Left lung (tissue), 14 donors: ENCODE data around the gene MAN2B2. TPM values are rescaled to one million over a fixed set of nuclear protein-coding genes. Genes with fewer than 3 reads are reported as not detected.
A peak's percentile ranks its signal among the peaks of the same experiment; 100 is the strongest.

Experiments
- ATAC-seq: fragments of 200-7000 bp; cut with Tn5 transposase; one replicate; pipeline ENCODE4 v1.9.1; 2020; ENCODE audit warnings: moderate library complexity
- DNase-seq, 4 donors: peaks; one replicate each; pipeline ENCODE4 v3.0.0-alpha.2; 2013 to 2020
- H3K27ac ChIP-seq, 2 donors: fragments of 200-600 bp; sonication (generic) in 1 of 2; one replicate each; pipeline versions ENCODE4 v1.5.0 to v1.8.0; 2020 to 2021
- H3K27me3 ChIP-seq, 2 donors: fragments of 200-600 bp; sonication (generic) in 1 of 2; one replicate each; pipeline versions ENCODE4 v1.5.0 to v1.8.0; 2020 to 2021
- H3K36me3 ChIP-seq, 2 donors: fragments of 200-600 bp; sonication (generic) in 1 of 2; one replicate each; pipeline versions ENCODE4 v1.5.0 to v1.8.0; 2020 to 2021
- H3K4me1 ChIP-seq, 2 donors: fragments of 200-600 bp; one replicate each; pipeline ENCODE4 v1.8.0; 2021
- H3K4me3 ChIP-seq, 2 donors: fragments of 200-600 bp; sonication (generic) in 1 of 2; one replicate each; pipeline versions ENCODE4 v1.5.0 to v1.8.0; 2020 to 2021; ENCODE audit warnings: mild to moderate bottlenecking in 1 of 2
- H3K9me3 ChIP-seq, 2 donors: fragments of 200-600 bp; sonication (generic) in 1 of 2; one replicate each; pipeline versions ENCODE4 v1.5.0 to v1.8.0; 2020 to 2021
- CTCF ChIP-seq, 2 donors: fragments of 200-600 bp; sonication (generic) in 1 of 2; IDR thresholded peaks; one replicate each; pipeline versions ENCODE4 v1.5.0 to v1.8.0; 2021; ENCODE audit warnings: antibody characterized with exemption in 2 of 2
- intact Hi-C, 2 donors: fragments of 100-400 bp; cut with DNase I; formaldehyde crosslinking; loops; one replicate each; pipeline versions ENCODE4 v1.11.2 to v1.14.2; 2022
- long read RNA-seq, 12 donors: library from polyadenylated mRNA in 2 of 12; unstranded in 2 of 12; transcript quantifications; one replicate each; pipeline ENCODE4 v2.0.0 and lab custom pipeline, GENCODE V29; 2019 to 2026
- polyA plus RNA-seq, 6 donors: library from polyadenylated mRNA; unstranded; fragments of 120-200 nt; gene quantifications; one replicate each; pipeline ENCODE4 v1.2.1, GENCODE V29; 2013; ENCODE audit not compliant: insufficient read length in 6 of 6
- total RNA-seq, 2 donors: library from RNA; stranded (reverse); fragmentation: NEBNext Ultra II Directional; extraction: Animal tissue kit (Norgen Biotek cat#: 25700); gene quantifications; one replicate each; pipeline ENCODE4 v1.2.1, GENCODE V29; 2021
- donor health status: DM: no; HTN: yes; CAD: no.
- donor health status: DM: no; HTN: no; CAD: no.

MAN2B2 gene
- total RNA-seq = 10 to 100 TPM; 27.3 to 38.3 TPM
- 10 to 100 TPM; 14.2 to 18.1 (median 16.1) TPM for polyA plus RNA-seq
- long read RNA-seq, donor 1, full-length matches to known transcripts = 1 of 1 reads
- long read RNA-seq, donor 1, partial matches to known transcripts = 0 of 1 reads
- long read RNA-seq, donor 1, other reads (novel, unspliced or antisense) = 0 of 1 reads
- long read RNA-seq, donor 2, partial matches to known transcripts = 53 of 67 reads
- long read RNA-seq, donor 2, other reads (novel, unspliced or antisense) = 14 of 67 reads
- long read RNA-seq, donor 3, full-length matches to known transcripts = 2 of 2 reads
- long read RNA-seq, donor 3, partial matches to known transcripts = 0 of 2 reads
- long read RNA-seq, donor 3, other reads (novel, unspliced or antisense) = 0 of 2 reads
- long read RNA-seq, donor 4, partial matches to known transcripts = 9 of 10 reads
- long read RNA-seq, donor 4, other reads (novel, unspliced or antisense) = 1 of 10 reads
- long read RNA-seq, donor 5, full-length matches to known transcripts = 1 of 1 reads
- long read RNA-seq, donor 5, partial matches to known transcripts = 0 of 1 reads
- long read RNA-seq, donor 5, other reads (novel, unspliced or antisense) = 0 of 1 reads
- long read RNA-seq, donor 6, full-length matches to known transcripts = 1 of 1 reads
- long read RNA-seq, donor 6, partial matches to known transcripts = 0 of 1 reads
- long read RNA-seq, donor 6, other reads (novel, unspliced or antisense) = 0 of 1 reads
- long read RNA-seq, donor 7, full-length matches to known transcripts = 1 of 1 reads
- long read RNA-seq, donor 7, partial matches to known transcripts = 0 of 1 reads
- long read RNA-seq, donor 7, other reads (novel, unspliced or antisense) = 0 of 1 reads
- long read RNA-seq, donor 8, full-length matches to known transcripts = 2 of 7 reads
- long read RNA-seq, donor 8, partial matches to known transcripts = 5 of 7 reads
- long read RNA-seq, donor 8, other reads (novel, unspliced or antisense) = 0 of 7 reads
- long read RNA-seq, donor 9 = 0 reads
- long read RNA-seq, donor 10, partial matches to known transcripts = 0 of 1 reads
- long read RNA-seq, donor 10, other reads (novel, unspliced or antisense) = 1 of 1 reads
- long read RNA-seq, donor 11, full-length matches to known transcripts = 1 of 215 reads
- long read RNA-seq, donor 11, partial matches to known transcripts = 0 of 215 reads
- long read RNA-seq, donor 11, other reads (novel, unspliced or antisense) = 214 of 215 reads
- long read RNA-seq, donor 12, full-length matches to known transcripts = 1 of 17 reads
- long read RNA-seq, donor 12, partial matches to known transcripts = 0 of 17 reads
- long read RNA-seq, donor 12, other reads (novel, unspliced or antisense) = 16 of 17 reads

- intact Hi-C loops = no loop called here
- H3K9me3 ChIP-seq = no peaks in the 10 kb centered on the region
- H3K4me3 ChIP-seq = peak within 1 kb of the TSS; percentile 70 to 96
- H3K4me1 ChIP-seq = peaks cover 10 to 18% of the 10 kb centered on the region in 2 donors
- peak within 1 kb of the TSS in 1 of 2 donors; percentile 76 for H3K27ac ChIP-seq
- no peaks in the 10 kb centered on the region for H3K27me3 ChIP-seq
- TF ChIP-seq CTCF (IDR thresholded peaks at IDR 0.05) = peak in 1 of 2 donors; percentile 31
- ATAC-seq = peak; percentile 100
- H3K36me3 ChIP-seq = peaks cover 0 to 32% of the 10 kb centered on the region in 2 donors
- DNase-seq = peak; percentile 81 to 97 (median 88)
Measured at GRCh38 chr4:6574747-6575502, at the start of gene MAN2B2. Gene MAN2B2 (plus strand): TSS chr4:6575189. CDS start chr4:6575211, 22 bp downstream.

GRCh38 chr4:6525474-6525873 is 49.5 kb upstream of the MAN2B2 start:
- no peak overlapping the region for H3K27ac ChIP-seq
- no peak for TF ChIP-seq CTCF (IDR thresholded peaks at IDR 0.05)
- H3K9me3 ChIP-seq = no peaks in the 10 kb centered on the region
- H3K27me3 ChIP-seq = peaks cover 0 to 44% of the 10 kb centered on the region in 2 donors
- intact Hi-C loops = no loop called here
- no peaks in the 10 kb centered on the region for H3K36me3 ChIP-seq
- no peak overlapping the region for H3K4me3 ChIP-seq
- DNase-seq (no peak), ATAC-seq (no peak)
- H3K4me1 ChIP-seq = no peaks in the 10 kb centered on the region

- peaks cover 0 to 48% of the 10 kb centered on the region in 2 donors for H3K27me3 ChIP-seq
- no peaks in the 10 kb centered on the region for H3K36me3 ChIP-seq
- H3K4me1 ChIP-seq = no peaks in the 10 kb centered on the region
- no peak overlapping the region for H3K4me3 ChIP-seq
- no peaks in the 10 kb centered on the region for H3K9me3 ChIP-seq
- no peak overlapping the region for H3K27ac ChIP-seq
- ATAC-seq (no peak), DNase-seq (no peak)
- TF ChIP-seq CTCF (IDR thresholded peaks at IDR 0.05) = no peak
- intact Hi-C loops = no loop called here
Measured at GRCh38 chr4:6526156-6526555, 48.8 kb upstream of the MAN2B2 start.

GRCh38 chr4:6526671-6527091 is 48.3 kb upstream of the MAN2B2 start:
- DNase-seq = no peak

More at GRCh38 chr4:6526671-6527091, 48.3 kb upstream of the MAN2B2 start:
- H3K27ac ChIP-seq = no peak overlapping the region
- intact Hi-C loops = no loop called here
- H3K9me3 ChIP-seq = no peaks in the 10 kb centered on the region
- ATAC-seq = no peak
- no peaks in the 10 kb centered on the region for H3K4me1 ChIP-seq
- no peak for TF ChIP-seq CTCF (IDR thresholded peaks at IDR 0.05)
- H3K36me3 ChIP-seq = no peaks in the 10 kb centered on the region
- no peak overlapping the region for H3K4me3 ChIP-seq
- peaks cover 0 to 49% of the 10 kb centered on the region in 2 donors for H3K27me3 ChIP-seq
